ENCODE data around the gene TLR5. TPM values are rescaled to one million over a fixed set of nuclear protein-coding genes. Genes with fewer than 3 reads are reported as not detected.

TLR5 gene
- total RNA-seq, 1 experiment from 2014 or later, result 0.06 TPM

- no peak overlapping the region for H3K27ac ChIP-seq
These were observed 65.7 kb downstream of the TLR5 start for GRCh38 chr1:223077247-223077833.

GRCh38 chr1:223076362-223076761 is 66.7 kb downstream of the TLR5 start:
- H3K27ac ChIP-seq, result no peak overlapping the region
- no peak for DNase-seq
- no peaks in the 10 kb centered on the region for H3K27me3 ChIP-seq
- no peaks in the 10 kb centered on the region for H3K36me3 ChIP-seq
- no peaks in the 10 kb centered on the region for H3K4me1 ChIP-seq
- H3K9me3 ChIP-seq (replicated peaks), result no peaks in the 10 kb centered on the region
- no peak overlapping the region for H3K4me3 ChIP-seq

More at GRCh38 chr1:223077247-223077833, 65.7 kb downstream of the TLR5 start:
- no peaks in the 10 kb centered on the region for H3K4me1 ChIP-seq
- no peaks in the 10 kb centered on the region for H3K9me3 ChIP-seq (replicated peaks)
- no peak for DNase-seq
- no peaks in the 10 kb centered on the region for H3K27me3 ChIP-seq
- H3K36me3 ChIP-seq, result no peaks in the 10 kb centered on the region
- H3K4me3 ChIP-seq, result no peak overlapping the region

- DNase-seq, result no peak
- H3K4me1 ChIP-seq, result no peaks in the 10 kb centered on the region
- H3K4me3 ChIP-seq, result no peak overlapping the region
These were observed 67.2 kb downstream of the TLR5 start for GRCh38 chr1:223075834-223076233.

GRCh38 chr1:223074445-223075300 is 68.4 kb downstream of the TLR5 start:
- no peaks in the 10 kb centered on the region for H3K27me3 ChIP-seq
- H3K27ac ChIP-seq, result no peak overlapping the region
- peak; percentile 68 to 78 for DNase-seq

More at GRCh38 chr1:223075834-223076233, 67.2 kb downstream of the TLR5 start:
- Histone ChIP-seq H3K27ac (no peak overlapping the region), H3K36me3 (no peaks in the 10 kb centered on the region), H3K9me3 (replicated peaks) (no peaks in the 10 kb centered on the region), H3K27me3 (no peaks in the 10 kb centered on the region)

GRCh38 chr1:223068900-223069665 is 74.0 kb downstream of the TLR5 start:
- Histone ChIP-seq H3K36me3 (no peaks in the 10 kb centered on the region), H3K27me3 (no peaks in the 10 kb centered on the region), H3K4me1 (no peaks in the 10 kb centered on the region), H3K9me3 (replicated peaks) (no peaks in the 10 kb centered on the region), H3K27ac (no peak overlapping the region), H3K4me3 (no peak overlapping the region)
- DNase-seq, result no peak

More at GRCh38 chr1:223074445-223075300, 68.4 kb downstream of the TLR5 start:
- no peaks in the 10 kb centered on the region for H3K36me3 ChIP-seq
- H3K4me1 ChIP-seq, result no peaks in the 10 kb centered on the region
- no peaks in the 10 kb centered on the region for H3K9me3 ChIP-seq (replicated peaks)
- no peak overlapping the region for H3K4me3 ChIP-seq

- Histone ChIP-seq H3K4me1 (no peaks in the 10 kb centered on the region), H3K27me3 (no peaks in the 10 kb centered on the region), H3K36me3 (no peaks in the 10 kb centered on the region), H3K27ac (no peak overlapping the region), H3K4me3 (no peak overlapping the region), H3K9me3 (replicated peaks) (no peaks in the 10 kb centered on the region)
- DNase-seq, result no peak
These were observed 75.1 kb downstream of the TLR5 start for GRCh38 chr1:223067914-223068313.

- Histone ChIP-seq H3K27ac (no peak overlapping the region), H3K4me1 (no peaks in the 10 kb centered on the region), H3K4me3 (no peak overlapping the region), H3K27me3 (no peaks in the 10 kb centered on the region; the same call in 1 of the 2 replicates), H3K9me3 (replicated peaks) (no peaks in the 10 kb centered on the region), H3K36me3 (no peaks in the 10 kb centered on the region)
- DNase-seq, result no peak
These were observed 76.6 kb downstream of the TLR5 start for GRCh38 chr1:223066415-223066814.

- no peaks in the 10 kb centered on the region for H3K4me1 ChIP-seq
- no peak for DNase-seq
- no peaks in the 10 kb centered on the region for H3K36me3 ChIP-seq
- H3K4me3 ChIP-seq, result no peak overlapping the region
- peaks cover 1% of the 10 kb centered on the region; the same call in 1 of the 2 replicates for H3K9me3 ChIP-seq (replicated peaks)
- H3K27me3 ChIP-seq, result no peaks in the 10 kb centered on the region; the same call in 1 of the 2 replicates
- H3K27ac ChIP-seq, result no peak overlapping the region
These were observed 80.9 kb downstream of the TLR5 start for GRCh38 chr1:223062177-223062576.

- no peaks in the 10 kb centered on the region for H3K4me1 ChIP-seq
- no peak for DNase-seq
- H3K9me3 ChIP-seq (replicated peaks), result peaks cover 3% of the 10 kb centered on the region; the same call in 1 of the 2 replicates
- H3K27ac ChIP-seq, result no peak overlapping the region
- no peaks in the 10 kb centered on the region; the same call in 1 of the 2 replicates for H3K27me3 ChIP-seq
- H3K36me3 ChIP-seq, result no peaks in the 10 kb centered on the region
- no peak overlapping the region for H3K4me3 ChIP-seq
These were observed 83.5 kb downstream of the TLR5 start for GRCh38 chr1:223059526-223059925.

Other genes starting within 250 kb of the TLR5 start
- 3.1 and 5.2 TPM in 2 replicates for gene SUSD4, start 220.9 kb upstream of the TLR5 start, total RNA-seq (2014; rRNA removed; shearing (Covaris generic))

Data from SJCRH30 (cell line).